ENCODE data around the gene GATAD2A. TPM values are rescaled to one million over a fixed set of nuclear protein-coding genes. Genes with fewer than 3 reads are reported as not detected.
"Not testable (repeated sequence)": the region's sequence is repeated elsewhere in the genome, so short reads cannot be mapped to it uniquely, and the experiment has no call there.

The GATAD2A gene, protein sequence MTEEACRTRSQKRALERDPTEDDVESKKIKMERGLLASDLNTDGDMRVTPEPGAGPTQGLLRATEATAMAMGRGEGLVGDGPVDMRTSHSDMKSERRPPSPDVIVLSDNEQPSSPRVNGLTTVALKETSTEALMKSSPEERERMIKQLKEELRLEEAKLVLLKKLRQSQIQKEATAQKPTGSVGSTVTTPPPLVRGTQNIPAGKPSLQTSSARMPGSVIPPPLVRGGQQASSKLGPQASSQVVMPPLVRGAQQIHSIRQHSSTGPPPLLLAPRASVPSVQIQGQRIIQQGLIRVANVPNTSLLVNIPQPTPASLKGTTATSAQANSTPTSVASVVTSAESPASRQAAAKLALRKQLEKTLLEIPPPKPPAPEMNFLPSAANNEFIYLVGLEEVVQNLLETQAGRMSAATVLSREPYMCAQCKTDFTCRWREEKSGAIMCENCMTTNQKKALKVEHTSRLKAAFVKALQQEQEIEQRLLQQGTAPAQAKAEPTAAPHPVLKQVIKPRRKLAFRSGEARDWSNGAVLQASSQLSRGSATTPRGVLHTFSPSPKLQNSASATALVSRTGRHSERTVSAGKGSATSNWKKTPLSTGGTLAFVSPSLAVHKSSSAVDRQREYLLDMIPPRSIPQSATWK
- 61.2 TPM for polyA plus RNA-seq (2013, experiment 1 of 2; ENCODE audit: insufficient read length)
- 67.8 TPM for polyA plus RNA-seq (2013, experiment 2 of 2; ENCODE audit: insufficient read length)

DNA sequence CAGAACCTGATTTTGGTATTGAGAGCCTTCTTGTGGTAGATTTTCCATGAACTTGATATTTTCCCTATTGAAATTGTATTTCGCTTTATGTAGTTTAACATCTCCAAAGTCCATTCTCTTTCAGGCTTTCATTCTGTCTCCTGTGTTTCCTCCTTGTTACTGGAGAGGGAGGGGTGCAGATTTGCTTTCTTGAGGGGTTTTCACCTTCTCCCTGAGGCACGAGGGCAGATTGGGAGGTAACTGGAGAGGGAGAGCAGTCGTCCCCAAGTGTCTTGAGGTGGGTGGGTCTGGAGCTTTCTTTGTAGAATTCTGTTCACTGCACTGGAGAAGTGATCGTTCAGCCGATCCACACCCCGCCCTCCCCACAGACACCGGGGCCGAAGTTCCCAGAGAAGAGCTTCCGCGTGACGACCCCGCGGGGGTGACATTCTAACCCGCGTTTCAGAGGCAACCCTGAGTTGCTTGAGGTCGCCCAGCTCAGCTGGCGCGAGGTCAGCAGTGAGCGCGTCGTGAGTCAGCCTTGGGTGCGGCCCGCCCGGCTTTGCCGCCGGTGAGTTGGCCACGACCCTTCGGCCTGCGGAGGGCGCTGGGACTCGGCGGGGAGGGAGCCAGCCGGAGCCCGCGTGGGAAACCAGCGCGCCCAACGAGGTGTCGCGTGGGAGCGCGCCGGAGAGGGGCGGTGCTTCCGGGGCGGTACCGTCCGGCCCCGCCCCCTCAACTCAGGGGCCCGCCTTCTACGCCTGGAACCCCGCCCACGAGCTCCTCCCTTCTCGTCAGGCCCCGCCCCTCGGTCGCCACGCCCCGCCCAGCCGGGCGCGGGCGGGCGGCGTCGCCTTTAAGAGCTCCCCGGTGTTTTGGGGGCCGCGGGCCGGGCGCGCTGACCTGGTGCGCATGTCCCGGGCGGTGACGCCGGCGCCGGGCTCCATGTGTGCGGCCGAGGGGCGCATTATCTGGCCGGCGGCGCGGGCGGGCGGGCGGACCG lies at the start of gene GATAD2A:
Gene GATAD2A (plus strand): TSS at position 797 of the 982 bp plus-strand sequence. CDS start 59,671 bp downstream, outside the sequence.
- peak; percentile 94 for DNase-seq

DNA sequence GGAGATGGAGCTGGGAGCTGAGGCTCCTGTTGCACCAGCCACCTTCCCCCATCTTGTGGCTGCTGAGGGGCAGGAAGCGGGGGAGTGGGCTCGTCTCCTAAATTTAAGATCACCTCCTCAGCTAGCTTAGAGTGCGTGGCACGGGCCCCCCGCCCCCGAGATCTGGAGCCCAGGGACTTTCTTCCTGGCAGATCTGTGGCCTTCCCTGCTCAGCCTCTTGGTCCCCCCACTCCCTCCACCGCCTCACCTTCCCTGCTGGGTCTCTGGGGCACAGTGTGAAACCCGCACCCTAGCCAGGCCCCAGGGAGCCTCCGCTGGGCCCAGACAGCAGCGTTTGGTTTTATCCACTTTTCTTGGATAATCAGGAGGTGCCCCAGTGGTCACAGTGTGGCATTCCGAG lies 49.0 kb upstream of the GATAD2A start:
- DNase-seq, result no peak

DNA sequence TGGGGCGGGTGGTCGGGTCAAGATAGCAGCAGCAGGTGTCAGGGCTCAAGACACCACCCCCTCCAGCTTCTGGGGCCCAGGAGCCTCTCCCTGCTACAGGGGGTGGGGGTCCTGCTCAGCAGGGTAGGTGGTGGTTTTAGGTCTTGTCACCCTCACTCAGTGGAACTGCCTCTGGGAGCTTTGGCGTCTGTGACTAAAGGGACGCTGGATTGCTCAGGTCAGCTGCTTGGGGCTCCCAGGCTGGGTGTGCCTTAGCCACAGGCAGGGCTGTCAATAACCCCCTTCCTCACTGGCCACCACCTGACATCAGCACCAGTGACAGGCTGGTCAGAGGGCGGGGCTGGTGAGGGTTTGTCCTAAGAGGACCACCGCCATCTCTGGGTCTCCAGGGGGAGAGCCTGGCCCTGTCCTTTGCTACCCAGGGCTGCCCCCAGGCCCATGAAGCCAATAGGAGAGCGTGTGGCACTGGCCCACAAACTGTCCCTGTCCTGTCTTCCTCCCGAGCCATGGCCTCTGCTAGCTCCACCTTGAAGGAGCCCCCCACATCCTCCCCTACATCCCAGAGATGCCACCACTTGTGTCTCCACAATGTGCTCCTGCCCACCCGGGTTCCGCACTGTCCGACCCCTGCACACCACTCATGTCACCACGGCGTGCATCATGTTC lies 48.4 kb upstream of the GATAD2A start:
- no peak for DNase-seq

DNA sequence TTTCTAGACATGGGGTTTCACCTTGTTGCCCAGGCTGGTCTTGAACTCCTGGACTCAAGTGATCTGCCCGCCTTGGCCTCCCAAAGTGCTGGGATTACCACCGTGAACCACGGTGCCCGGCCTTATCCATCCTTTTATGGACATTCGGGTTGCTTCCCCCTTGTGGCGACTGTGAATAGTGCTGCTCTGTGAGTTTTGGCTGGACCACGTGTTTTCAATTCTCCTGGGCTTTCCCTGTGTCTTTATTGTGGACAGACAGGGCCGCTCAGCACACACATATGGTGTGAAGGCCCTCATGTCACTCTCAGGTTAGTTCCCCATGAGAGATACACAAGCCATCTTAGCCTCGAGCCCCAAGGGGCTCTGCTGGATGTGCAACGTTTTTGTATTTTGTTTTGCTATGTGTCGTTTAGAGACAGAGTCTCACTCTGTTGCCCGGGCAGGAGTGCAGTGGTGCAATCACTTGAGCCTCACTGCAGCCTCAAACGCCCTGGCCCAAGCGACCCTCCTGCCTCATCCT lies 44.3 kb upstream of the GATAD2A start:
- DNase-seq, result peak; percentile 83

DNA sequence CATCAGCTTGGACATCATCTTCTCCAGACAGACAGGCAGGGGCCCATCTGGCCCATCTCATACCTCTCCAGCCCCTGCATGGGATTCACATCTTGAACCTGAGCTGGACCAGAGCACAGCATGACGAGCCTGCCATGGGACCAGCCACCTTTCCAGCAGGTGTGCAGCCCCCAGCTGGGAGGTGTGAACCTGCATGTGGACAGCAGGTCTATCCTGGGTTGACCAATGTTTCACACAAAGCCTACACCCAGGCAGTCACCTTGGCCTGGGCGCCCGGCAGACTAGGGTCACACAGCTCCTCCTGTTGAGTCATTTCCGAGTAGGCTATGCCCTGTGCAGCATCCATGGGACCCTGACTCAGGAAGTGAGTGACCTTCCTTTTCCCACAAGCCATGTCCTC lies 43.4 kb upstream of the GATAD2A start:
- no peak for DNase-seq

DNA sequence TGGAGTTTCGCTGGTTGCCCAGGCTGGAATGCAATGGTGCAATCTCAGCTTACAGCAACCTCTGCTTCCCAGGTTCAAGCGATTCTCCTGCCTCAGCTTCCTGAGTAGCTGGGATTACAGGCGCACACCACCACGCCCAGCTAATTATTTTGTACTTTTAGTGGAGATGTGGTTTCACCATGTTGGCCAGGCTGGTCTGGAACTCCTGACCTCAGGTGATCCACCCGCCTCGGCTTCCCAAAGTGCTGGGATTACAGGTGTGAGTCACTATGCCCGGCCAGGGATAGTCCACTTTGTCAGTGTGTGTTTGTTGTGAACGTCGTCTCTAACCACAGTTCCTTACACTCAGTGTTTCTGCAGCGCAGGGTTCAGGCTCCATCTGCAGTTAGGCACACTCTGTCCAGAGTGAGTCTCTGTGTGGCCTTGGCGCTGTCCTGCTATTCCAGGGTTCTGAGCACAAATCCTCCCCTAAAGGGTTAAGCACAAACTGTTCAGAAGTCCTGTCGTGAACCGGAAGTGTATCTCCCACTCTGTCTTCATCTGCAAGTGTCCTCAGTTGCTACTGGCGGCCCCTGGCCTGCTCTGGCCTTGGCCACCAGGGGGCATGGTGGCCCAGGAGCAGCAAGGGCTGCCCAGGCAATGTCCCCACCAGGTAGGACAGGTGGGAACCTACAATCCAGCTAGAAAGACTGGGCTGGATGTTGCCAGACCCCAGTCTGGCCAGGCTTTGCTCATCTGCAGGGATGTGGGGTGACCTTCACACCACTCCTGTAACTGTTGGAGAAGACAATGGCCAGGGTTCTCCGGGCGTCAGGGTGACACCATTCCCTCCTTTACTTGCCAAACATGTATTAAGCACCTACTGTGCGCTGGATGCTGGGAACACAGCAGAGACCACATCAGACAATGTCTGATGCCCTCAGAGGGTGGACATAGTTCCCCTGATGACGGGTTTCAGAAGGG lies 38.8 kb upstream of the GATAD2A start:
- DNase-seq, result peak; percentile 52

DNA sequence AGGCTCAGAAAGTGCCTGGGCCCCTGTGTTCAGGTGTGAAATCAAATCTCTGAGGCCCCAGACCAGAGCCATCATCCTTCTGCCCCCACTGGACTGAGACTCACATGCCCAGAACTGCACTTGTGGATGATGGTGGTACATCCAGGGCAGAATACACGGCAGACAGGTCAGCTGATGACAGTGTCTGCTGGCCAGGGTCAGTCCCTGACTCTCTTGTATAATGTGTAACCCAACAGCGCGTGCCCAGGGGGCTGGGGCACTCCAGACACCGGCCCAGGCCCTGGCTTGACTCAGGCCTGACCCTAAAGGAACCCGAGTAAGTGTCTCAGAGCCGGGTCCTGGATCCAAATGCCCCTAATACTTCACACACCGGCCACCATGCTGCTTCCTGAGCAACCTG lies 37.4 kb upstream of the GATAD2A start:
- DNase-seq, result no peak

DNA sequence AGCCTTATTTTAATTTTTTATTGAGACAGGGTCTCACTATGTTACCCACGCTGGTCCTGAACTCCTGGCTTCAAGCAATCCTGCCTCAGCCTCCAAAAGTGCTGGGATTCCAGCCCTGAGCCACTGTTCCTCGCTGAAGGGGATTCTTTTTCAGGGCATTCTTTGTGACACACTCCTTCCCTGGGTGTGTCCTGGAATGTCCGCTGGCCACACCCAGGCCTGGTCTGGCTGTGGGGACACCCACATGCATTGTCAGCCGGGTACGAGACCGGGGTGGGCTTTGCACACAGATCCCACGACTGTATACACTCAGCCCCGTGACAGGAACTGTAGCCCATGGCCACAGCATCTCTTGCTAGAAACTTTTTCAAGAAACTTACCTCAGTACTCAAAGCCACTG lies 34.4 kb upstream of the GATAD2A start:
- DNase-seq, result no peak

DNA sequence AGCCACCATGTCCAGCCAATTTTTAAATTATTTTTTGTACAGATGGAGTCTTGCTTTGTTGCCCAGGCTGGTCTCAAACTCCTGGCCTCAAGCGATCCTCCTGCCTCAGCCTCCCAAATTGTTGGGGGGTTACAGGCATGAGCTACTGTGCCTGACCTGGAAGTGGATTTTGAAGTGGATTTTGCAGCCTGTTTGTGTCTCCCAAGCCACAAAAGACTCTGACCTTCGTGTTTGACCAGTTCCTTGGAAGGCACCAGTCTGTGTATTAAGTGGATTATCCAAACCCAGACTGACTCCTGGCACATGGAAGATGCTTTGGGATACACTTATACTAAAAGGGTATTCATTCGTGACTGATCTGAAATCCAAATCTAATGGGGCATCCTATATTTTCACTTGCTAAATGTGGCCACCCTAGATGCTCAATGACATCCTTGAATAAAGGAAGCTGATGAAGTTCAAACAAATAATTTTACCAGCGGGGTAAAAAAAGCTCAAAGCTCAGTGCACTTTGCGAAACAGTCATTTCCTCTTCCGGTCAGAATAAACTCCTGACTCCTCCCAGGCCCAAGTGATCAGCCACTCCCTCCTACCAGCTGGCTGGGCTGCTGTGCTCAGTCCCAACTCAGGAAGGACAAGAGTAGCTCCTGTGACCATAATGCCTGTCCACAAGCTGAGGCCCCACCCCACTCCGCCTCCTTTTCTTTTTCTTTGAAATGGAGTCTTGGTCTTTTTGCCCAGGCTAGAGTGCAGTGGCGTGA lies 32.6 kb upstream of the GATAD2A start:
- DNase-seq, result no peak

DNA sequence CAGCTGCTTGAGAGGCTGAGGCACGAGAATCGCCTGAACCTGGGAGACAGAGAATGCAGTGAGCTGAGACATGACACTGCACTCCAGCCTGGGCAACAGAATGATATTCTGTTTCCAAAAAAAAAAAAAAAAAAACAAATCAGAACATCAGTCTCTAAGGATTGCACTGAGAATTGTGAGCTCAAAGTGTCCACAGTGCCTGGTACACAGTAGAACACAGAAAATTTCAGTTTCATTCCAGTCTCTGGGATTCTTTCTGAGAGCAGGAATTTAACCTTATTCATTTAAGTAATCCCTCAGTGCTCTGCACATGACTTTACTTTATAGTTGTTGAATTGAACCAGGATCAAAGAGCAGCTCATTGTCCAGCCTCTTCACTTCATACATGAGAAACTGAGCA lies 25.9 kb upstream of the GATAD2A start:
- DNase-seq, result no peak

DNA sequence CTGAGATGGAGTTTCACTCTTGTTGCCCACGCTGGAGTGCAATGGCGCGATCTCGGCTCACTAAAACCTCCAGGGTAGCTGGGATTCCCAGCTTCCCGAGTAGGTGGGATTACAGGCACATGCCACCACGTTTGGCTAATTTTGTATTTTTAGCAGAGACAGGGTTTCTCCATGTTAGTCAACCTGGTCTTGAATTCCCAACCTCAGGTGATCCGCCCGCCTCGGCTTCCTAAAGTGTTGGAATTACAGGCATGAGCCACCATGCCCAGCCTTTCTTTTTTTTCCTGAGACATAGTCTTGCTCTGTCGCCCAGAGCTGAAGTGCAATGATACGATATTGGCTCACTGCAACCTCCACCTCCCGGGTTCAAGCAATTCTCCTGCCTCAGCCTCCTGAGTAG lies 25.2 kb upstream of the GATAD2A start:
- not testable (repeated sequence) for DNase-seq

DNA sequence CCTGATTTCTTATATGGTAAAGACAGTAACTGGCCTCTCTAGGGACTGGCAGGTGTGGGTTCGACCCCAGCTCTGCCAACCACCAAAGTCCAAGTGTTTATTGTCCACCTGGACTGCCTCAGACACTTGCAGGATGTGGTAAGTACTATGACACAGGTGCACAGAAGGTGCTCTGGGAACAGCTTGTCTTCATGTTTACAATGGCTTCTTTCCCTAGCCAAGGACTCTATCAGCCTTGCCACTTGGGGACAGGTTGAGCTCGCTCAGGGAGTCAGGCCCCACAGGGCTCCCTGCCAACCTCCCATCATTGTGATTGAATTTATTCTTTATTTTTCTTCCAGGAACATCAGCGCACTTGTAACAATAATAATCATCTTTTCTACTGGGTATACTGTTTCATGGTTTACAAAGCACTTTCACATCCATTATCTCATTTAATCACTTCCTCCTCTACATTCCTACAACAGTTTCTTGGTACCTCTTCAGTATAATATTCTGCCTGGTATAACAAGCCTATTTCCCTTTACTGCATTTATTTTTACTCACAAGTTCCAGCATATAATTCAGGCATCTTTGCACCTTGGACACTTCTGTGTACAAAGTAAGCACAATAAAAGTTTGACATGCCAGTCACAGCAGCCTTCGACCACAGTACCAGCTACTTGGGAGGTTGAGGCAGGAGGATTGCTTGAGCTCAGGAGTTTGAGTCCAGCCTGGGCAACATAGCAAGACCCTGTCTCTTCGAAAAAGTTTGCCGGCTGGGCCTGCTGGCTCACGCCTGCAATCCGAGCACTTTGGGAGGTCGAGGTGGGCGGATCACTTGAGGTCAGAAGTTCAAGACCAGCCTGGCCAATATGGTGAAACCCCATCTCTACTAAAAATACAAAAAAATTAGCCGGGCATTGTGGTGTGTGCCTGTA lies 24.2 kb upstream of the GATAD2A start:
- no peak for DNase-seq

DNA sequence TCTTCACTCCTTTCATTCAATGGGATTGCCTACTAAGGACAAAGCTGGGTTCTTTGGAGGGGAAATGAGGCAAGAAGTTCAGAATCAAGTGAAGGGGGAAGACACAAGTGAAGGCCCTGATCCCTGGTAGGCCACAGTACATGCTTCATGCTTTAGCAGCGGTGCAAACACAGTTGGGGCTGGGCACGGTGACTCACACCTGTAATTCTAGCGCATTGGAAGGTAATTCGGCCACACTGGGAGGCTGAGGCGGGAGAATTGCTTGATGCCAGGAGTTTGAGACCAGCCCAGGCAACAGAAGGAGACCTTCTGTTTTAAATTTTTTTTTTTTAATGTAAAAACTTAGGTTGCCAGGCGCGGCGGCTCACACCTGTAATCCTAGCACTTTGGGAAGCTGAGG lies 23.4 kb upstream of the GATAD2A start:
- no peak for DNase-seq

DNA sequence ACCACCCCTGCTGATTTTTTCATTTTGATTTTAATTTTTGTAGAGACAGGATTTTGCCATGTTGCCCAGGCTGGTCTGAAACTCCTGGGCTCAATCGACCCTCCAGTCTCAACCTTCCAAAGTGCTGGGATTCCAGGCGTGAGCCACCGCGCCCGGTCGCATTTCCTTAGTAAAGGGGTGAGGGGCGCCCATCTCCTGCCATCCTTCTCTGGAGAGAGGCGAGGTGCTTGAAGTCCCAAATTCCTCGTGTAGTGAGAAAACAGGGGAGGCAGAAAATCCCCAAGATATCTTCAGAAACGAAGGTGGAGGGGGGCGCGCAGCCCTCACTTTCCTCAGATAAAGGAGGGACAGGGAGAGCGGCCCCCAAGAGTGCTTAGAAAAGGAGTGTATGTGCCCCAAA lies 21.0 kb upstream of the GATAD2A start:
- DNase-seq, result no peak

DNA sequence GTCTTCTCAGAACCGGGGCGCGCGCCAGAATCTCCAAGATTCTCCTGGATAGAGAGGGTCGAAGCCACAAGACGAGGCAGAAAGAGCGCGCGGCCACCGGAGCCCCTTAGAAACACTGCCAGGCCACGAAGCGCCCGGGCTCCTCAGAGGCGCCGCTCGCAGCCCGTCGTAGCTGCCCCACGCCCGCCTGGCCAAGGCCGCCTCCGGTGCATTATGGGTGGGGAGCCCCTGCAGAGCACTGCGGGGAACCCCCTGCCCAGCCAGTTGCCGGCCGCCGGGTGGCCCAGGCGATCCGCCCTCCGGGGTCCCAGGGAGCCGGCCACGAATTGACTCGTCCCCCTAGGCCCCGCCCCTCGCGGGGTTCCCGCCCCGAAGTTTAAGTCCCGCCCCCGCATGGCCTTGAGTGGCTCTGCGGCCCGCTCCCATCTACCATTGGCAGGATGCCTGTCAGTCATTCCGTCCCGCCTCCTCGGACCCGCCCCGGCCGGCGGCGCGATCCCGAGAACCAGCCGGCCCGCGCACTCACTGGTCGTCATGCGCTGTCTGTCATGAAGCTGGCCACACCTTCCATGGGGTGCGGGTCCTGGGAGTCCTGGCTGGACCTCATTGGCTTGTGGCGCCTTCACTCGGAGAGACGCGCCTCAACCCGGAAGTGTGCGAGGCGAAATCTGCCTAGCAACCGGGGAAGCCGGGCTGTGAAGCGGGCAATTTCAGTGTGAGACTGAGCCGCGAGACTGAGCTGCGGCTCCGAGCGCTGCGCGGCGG lies 20.2 kb upstream of the GATAD2A start:
- peak; percentile 100 for DNase-seq

DNA sequence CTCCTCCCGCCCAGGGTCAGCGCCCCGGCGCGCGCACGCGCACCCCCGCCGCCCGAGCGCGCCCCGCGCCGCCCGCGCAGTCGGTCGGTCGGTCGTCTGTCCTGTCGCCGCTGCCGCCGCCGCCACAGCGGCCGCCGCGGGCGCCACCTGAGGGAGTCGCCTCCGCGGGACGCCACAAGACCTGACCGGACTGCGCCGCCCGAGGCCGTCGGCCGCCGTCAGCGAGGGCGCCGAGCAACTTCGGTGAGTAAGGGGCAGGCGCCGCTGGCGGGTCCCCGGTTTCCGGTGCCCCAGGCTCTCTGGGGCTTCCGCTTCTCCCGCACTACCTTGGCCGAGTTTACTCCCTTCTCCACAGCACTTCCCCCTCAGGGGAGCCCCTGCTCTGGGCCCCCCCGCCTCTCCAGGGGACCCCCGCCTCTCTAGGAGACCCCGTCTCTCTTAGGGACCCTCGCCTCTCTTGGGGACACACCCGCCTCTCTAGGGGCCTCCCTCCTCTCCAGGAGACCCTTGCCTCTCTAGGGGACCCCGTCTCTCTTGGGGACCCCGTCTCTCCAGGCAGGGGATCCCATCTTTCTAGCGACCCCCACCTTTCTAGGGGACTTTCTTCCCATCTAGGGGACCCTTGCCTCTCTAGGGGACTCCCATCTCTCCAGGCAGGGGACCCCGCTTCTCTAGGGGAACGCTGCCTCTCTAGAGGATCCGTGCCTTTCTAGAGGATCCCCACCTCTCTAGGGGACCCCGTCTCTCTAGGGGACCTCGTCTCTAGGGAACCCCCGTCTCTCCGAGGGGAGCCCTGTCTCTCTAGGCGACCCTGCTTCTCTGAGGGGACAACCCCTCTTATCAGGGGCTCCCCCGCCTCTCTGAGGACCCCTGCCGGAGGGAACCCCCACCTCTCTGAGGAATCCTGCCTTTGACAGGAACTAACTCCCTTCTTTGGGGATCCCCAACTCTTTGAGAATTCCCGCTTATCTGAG lies 19.3 kb upstream of the GATAD2A start:
- no peak for DNase-seq

DNA sequence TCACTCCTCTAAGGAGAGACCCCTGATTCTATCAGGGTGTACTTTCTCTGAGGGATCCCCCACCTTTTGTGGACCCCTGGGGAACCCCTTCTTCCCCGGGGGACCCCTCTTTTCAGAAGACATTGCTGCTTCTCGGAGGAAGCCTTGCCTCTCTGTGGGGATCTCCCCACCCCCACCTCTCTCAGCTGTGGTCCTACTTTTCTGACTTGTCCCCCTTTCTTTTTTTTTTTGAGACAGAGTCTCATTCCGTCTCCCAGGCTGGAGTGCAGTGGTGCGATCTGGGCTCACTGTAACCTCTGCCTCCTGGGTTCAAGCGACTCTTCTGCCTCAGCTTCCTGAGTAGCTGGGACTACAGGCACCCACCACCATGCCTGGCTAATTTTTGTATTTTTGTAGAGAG lies 18.4 kb upstream of the GATAD2A start:
- no peak for DNase-seq

All from fibroblast of skin of abdomen (primary cell).